Prostate gland (tissue), 2 donors: Measurements from ENCODE around the gene INPP5E.

ENCODE experiments used
- CTCF ChIP-seq, 4 experiments: fragments of 200-600 bp in 2 of 4; fragments of 450-650 bp in 2 of 4; sonication (generic) in 2 of 4; IDR thresholded peaks; 1 replicate in 3 of 4; 2 replicates in 1 of 4; pipeline ENCODE4 v1.5.1; 2016 to 2019; ENCODE audit warnings: antibody characterized with exemption in 4 of 4, mild to moderate bottlenecking in 2 of 4, moderate library complexity in 2 of 4
- POLR2A ChIP-seq: fragments of 450-650 bp; IDR thresholded peaks from one replicate; pipeline ENCODE4 v1.6.1; 2016; ENCODE audit warnings: antibody characterized with exemption, mild to moderate bottlenecking

- no peak for TF ChIP-seq CTCF (IDR thresholded peaks at IDR 0.05)
- TF ChIP-seq POLR2A, result no peak
Measured at GRCh38 chr9:136484153-136485048, 44.8 kb upstream of the INPP5E start.
